HG03025 (cell line): ENCODE data around the gene GPBAR1.

Experiments used
- ATAC-seq: cut with Tn5 transposase; IDR thresholded peaks from one replicate; pipeline ENCODE4 v1.9.1; 2021; ENCODE audit warnings: mild to moderate bottlenecking, moderate library complexity; ENCODE audit not compliant: unreplicated experiment, low FRiP score

The GPBAR1 gene

GRCh38 chr2:218238887-218239286, 21.9 kb upstream of the GPBAR1 start:
- no peak for ATAC-seq

GRCh38 chr2:218244204-218244603, 16.6 kb upstream of the GPBAR1 start:
- ATAC-seq: no peak

- ATAC-seq: no peak
Measured at GRCh38 chr2:218244665-218245064, 16.1 kb upstream of the GPBAR1 start.

- no peak for ATAC-seq
Measured at GRCh38 chr2:218245214-218245613, 15.6 kb upstream of the GPBAR1 start.

GRCh38 chr2:218249691-218250090, 11.1 kb upstream of the GPBAR1 start:
- ATAC-seq: no peak

GRCh38 chr2:218252509-218253231, 8.1 kb upstream of the GPBAR1 start:
- no peak for ATAC-seq

- ATAC-seq: no peak
Measured at GRCh38 chr2:218253232-218253625, 7.6 kb upstream of the GPBAR1 start.

GRCh38 chr2:218255446-218255845, 5.4 kb upstream of the GPBAR1 start:
- no peak for ATAC-seq

- no peak for ATAC-seq
Measured at GRCh38 chr2:218256612-218257350, 4.0 kb upstream of the GPBAR1 start.

GRCh38 chr2:218257390-218257981, 3.3 kb upstream of the GPBAR1 start:
- peak; percentile 73 for ATAC-seq

GRCh38 chr2:218259099-218259961, 1.5 kb upstream of the GPBAR1 start:
- no peak for ATAC-seq

- ATAC-seq: no peak
Measured at GRCh38 chr2:218260166-218260565, 649 bp upstream of the GPBAR1 start.

GRCh38 chr2:218261423-218262236, 815 bp downstream of the GPBAR1 start:
- ATAC-seq: no peak

- ATAC-seq: no peak
Measured at GRCh38 chr2:218262237-218262600, 1.4 kb downstream of the GPBAR1 start.

- ATAC-seq: no peak
Measured at GRCh38 chr2:218262631-218263586, 2.1 kb downstream of the GPBAR1 start.

- no peak for ATAC-seq
Measured at GRCh38 chr2:218263817-218264641, 3.2 kb downstream of the GPBAR1 start.

- no peak for ATAC-seq
Measured at GRCh38 chr2:218264773-218265561, 4.2 kb downstream of the GPBAR1 start.
